HG03469 (cell line): ENCODE results near the gene CHGA.

Experiments
- ATAC-seq: cut with Tn5 transposase; IDR thresholded peaks from one replicate; pipeline ENCODE4 v1.9.1; 2021; ENCODE audit warnings: mild to moderate bottlenecking, moderate library complexity, moderate number of reproducible peaks; ENCODE audit not compliant: unreplicated experiment

CHGA gene

DNA sequence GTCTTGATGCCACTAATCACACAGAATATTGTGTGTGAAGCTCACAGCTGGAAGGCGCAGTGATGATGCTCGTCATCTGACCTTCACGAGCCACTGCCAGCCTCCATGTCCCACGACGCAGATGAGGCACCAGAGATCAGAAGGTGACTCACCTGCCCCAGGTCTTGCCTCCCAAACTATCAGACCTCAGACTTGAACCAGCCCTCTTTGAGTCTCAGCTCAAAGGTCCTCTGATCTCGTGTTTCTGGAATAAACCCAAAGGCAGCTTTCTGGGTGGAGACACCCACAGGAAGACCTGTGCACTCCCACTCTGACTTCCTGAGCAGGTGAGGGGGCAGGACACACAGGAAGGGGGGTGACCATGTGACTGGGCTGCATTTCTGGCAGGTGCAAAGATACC lies 19.6 kb upstream of the CHGA start:
- ATAC-seq = no peak

DNA sequence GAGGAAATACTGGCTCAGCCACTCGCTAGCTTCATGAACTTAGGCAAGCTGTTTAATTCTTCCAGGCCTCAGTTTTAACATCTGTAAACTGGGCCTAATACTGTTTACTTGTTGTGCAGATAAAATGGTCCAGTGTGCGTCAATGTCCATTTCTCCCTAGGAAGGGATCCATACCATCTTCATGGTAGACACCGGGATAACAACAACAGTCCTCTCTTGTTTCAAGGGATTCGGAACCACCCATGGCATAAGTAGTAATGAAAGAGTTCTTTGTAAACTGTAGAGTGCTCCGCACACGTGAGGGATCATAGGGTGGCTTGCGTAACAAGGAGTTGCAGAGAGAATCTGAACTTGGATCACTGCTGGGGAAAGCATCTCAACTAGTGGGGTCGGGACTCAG lies 17.3 kb upstream of the CHGA start:
- no peak for ATAC-seq

DNA sequence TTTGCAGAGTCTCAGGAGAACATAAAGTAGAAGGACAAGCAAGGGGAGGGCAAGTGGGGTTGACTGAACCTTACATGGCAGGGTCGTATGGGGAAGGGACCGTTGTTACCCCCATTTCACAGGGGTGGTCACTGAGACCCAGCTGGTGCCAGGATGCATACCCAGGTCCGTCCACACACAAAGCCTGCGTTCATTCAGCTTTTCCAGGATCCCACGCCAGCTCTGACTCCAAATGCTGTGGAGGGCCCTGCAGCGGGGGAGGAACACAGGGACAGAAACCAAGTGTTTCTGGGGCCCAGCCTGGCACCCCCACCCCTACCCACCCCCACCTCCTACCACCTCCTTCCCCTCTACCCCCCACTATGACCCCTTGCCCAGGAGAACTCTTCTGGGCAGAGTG lies 16.5 kb upstream of the CHGA start:
- no peak for ATAC-seq

DNA sequence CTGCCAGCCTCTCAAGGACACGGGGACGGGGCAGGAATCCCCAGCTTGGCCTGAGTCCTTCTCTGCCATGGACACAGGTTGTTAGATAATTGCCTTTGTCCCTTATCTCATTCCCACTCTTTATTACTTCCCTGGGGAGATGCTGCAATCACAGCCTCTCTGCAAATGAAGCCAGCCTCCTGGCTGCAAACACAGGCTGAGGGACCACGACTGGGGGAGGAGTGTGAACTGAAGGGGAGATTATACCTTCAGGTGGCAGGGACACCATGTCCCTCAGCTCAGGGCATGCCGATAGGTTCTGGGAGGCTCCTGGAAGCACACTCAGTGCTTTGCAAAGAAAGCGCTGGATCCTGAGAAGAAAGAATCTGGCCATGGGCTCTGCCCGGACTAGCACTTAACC lies 16.1 kb upstream of the CHGA start:
- ATAC-seq = no peak

DNA sequence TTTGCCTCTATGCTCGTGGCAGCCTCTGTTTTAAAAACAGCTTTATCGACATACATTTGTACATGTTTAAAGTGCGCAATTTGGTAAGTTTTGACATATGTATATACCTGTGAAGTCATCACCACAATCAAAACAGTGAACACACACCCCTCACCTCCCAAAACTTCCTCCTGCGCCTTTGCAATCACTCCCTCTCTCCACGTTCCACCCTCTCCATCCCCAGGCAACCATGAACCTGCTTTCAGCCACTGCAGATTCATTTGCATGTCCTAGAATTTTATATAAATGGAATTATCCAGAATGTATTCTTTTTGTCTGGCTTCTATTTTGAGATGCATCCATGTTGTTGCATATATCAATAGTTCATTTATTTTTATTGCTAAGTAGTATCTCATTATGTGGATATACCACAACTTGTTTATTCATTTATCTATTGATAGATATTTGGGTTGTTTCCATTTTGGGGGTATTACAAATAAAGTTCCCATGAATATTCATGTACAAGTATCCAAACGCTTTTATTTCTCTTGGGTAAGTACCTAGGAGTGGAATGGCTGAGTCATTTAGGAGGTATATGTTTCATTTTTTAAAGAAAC lies 15.5 kb upstream of the CHGA start:
- no peak for ATAC-seq

DNA sequence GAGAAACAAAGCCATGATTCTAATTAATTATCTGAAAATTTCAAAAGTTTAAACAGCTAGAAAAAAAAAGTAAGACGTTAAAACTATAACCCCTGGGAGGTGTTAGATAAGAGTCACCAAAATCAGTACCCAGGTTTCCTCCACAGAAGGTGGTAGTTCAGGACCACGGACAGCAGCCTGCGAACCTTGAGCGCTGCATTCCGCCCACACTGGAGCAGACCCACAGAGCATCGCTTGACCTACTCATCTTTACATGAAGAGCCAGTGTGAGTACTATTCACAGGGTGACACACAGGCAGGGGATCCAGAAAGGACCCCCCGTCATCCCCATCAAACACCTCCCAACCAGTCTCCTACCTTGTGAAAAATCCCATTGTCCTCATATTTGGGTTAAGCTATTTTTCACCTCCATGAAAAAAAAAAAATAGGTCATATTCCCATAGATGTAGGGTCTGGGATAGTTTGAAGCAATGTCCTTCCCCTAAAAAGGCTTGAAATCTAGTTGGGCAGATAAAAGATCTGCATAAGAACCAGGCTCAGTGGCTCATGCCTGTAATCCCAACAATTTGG lies 8.8 kb upstream of the CHGA start:
- no peak for ATAC-seq

DNA sequence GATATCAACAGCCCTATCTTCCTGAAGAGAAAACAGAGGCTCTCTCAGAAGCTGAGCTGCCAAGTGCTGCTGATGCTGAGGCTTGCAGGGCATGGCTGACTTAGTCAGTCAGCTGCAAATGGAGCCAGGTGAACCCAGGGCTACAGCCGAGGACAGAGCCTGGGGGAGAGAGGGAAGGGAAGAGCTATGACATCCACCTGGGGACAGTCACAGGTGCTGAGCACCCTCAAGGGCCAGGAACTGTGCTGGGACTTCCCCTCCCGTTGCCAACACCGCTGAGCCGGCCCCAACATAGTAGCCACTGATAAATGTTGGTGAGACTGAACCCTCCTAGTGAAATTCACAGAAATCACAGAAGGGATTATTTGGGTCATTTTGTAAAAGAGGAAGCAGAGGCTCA lies 6.7 kb upstream of the CHGA start:
- ATAC-seq = no peak

DNA sequence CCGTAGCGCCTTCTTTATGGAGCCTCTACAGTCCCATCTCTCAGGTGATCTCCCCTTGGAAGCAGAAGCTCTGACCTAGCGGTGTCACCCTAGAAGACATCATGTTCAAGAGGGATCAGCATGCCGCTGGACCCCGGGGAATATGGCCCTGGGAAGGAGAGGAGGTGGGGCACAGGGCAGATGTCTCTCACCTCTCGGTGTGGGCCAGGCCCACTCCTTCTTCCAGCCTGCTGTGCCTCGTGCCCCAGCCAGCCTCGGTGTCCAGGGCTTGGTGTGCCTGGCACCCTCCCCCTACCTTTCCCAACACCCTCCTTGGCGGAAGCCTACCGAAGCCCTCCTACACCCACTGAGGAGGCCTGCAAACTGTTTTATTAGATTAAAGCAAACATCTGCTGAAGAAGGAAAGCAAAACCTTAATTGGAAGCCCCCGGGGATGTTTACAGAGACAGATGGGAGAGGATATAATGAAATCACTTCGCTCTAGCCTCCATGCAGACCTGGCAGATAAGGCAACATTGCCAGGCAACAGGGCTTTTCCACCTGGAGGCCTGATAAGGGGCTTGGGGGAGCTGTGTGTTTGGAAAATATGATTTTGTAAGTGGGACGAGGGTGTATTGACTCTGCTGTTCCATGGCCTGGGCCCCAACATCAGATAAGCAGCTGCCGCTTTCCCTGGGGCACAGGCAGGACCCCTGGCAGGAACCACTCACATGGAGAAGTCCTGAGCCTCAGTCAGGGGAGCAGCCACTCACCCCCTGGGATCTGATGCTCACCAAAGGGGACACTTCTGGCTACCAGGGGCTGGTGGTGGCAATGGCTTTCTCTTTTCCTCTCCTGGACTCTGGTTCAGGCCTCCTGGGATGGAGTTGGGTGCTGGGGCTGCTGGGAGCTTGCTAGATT lies 5.7 kb upstream of the CHGA start:
- ATAC-seq = no peak

DNA sequence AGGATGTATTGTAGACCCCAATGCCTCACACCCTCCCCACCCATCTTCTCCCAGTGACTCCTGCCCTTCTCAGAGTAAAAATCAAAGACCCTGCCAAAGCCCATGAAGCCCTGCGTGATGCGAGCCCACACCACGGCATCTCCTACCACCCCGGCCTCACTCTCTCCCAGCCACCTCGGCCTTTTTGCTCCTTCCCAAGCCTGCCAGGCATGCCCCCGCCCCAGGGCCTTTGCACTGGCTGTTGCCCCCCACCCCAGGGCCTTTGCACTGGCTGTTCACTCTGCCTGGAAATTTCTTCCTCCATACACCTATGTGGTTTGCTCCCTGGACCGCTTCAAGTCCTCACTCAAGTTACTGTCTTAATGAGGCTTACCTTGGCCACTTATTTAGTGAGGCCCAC lies 5.0 kb upstream of the CHGA start:
- no peak for ATAC-seq

DNA sequence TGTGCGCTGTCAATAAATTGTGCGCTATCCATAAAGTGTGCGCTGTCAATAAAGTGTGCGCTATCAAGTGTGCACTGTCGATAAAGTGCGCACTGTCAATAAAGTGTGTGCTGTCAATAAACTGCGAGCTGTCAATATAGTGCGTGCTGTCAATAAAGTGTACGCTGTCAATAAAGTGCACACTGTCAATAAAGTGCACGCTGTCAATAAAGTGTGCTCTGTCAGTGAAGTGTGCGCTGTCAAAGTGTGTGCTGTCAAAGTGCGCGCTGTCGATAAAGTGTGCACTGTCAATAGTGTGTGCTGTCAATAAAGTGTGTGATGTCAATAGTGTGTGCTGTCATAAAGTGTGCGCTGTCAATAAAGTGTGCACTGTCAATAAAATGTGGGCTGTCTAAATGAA lies 2.9 kb upstream of the CHGA start:
- ATAC-seq = no peak

DNA sequence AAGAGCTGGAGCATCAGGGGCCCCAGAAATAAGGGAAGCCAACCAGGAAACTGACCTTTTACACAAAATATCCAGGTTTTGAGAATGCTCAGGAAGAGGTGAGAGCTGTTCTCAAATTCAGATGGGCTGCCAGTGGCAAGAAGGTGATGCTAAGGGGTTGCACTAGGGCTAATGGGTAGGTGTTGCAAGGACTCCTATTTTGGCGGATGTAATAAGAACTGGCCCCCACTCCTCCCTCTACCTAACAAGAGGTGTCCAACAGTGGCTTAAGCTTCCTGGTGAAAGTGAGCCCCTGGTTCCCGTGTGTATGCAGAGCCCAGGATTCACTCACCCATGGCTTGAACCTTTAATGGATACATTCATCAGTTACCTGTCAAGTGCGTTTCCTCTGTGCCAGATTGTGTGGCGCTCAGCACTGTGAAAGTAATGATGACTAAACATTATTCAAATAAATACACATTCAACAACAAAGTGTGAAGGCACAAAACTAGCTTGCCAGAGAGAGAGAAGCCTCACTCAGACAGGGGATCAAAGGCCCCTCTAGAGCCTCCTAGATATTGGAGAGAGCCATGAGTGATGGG lies 705 bp upstream of the CHGA start:
- no peak for ATAC-seq

DNA sequence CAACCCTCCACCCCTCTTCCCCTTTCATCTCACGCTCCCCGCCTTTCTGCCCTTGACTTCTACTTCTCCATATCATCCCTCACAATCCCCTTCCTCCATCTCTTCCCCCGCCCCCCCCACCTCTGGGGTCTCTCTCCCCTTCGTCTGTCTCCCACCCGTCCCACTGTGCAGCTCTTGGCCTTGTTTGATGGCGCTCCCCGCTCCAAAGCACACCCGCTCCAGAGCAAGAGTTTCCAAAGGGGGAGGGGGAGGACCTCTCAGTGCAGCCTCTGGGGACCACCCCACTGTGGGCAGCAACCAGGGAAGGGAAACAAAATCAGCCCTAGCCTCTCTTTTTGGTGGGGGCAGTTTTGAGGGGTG lies 774 bp downstream of the CHGA start:
- ATAC-seq = no peak

DNA sequence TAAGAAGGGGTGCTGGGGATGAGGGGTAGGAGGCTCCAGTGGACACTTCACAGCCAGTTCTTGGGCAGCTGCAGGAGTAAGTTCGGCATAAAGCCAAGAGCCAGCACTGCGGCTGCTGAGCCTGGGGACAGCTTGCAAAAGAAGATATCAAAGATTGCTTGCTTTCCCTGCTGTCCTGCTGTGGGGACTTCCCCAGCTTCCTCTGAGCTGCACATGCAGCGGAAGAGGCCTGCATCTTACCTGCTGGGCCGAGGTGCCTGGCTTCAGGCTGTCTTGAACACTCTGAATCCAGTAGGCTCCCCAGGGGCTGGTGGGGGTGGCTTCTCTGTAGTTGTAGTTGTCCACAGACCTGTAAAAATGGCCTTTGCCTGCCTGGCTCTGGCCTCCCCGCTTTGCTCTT lies 1.3 kb downstream of the CHGA start:
- no peak for ATAC-seq

DNA sequence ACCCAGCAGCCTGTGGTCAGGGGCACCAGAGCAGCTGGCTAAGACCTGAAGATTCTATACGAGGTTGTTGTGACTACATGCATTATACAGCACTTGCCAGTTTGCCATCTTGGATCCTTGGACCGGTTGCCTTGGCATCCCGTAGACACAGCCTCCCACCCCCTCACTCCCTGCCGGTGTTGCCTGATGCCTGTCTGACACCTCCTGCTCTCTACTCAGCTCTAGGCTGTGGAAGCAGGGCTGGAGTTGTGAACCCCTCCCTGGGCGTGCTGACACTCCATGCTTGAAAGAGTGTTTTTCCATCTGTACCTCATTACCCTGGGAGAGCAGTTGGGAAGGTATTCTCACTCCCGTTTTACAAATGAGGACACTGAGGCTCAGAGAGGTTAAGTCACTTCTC lies 2.5 kb downstream of the CHGA start:
- ATAC-seq = no peak

DNA sequence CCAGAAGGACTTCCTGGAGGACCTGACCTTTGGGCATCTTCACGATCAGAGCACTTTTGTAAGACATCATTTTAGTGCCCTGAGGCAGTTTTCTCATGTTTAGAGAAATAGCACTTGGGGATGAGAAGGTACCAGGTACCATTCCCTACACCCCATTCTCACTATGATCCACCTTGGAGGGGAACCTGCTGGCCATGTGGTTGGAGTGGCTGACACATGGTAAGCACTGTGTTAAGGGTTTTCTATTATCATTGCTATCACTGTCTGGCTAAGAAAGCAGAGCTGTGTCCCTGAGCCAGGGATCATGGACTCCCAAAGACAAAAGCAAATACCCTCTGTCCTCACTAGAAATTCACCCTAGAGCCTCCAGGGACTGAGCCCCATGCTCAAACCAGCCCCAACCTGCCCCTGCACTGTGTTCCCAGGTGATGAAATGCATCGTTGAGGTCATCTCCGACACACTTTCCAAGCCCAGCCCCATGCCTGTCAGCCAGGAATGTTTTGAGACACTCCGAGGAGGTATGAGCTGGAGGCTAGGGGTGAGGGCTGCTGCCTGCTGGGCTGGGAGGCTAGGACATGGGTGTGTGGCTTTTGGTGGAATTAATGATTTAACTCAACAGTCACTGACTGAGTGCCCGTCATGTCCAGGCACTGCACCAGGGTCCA lies 3.4 kb downstream of the CHGA start:
- ATAC-seq = no peak

DNA sequence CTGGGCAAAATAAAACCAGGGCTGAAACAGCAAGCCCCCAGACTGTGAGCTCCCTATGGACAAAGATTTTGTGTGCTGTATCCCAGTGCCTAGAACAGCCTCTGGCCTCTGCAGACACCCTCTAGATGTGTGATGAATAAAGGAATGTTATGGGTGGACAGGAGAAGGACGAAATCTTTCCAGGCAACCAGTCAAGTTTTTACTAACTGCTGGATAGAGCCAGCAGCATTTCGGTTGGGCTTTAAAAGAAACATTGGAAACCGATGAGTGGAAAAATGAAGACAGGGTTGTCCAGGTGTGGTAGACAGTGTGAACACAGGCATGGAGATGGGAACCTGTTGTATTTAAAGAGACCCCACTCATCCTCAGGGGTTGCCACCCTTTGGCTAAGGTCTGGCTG lies 4.0 kb downstream of the CHGA start:
- no peak for ATAC-seq

DNA sequence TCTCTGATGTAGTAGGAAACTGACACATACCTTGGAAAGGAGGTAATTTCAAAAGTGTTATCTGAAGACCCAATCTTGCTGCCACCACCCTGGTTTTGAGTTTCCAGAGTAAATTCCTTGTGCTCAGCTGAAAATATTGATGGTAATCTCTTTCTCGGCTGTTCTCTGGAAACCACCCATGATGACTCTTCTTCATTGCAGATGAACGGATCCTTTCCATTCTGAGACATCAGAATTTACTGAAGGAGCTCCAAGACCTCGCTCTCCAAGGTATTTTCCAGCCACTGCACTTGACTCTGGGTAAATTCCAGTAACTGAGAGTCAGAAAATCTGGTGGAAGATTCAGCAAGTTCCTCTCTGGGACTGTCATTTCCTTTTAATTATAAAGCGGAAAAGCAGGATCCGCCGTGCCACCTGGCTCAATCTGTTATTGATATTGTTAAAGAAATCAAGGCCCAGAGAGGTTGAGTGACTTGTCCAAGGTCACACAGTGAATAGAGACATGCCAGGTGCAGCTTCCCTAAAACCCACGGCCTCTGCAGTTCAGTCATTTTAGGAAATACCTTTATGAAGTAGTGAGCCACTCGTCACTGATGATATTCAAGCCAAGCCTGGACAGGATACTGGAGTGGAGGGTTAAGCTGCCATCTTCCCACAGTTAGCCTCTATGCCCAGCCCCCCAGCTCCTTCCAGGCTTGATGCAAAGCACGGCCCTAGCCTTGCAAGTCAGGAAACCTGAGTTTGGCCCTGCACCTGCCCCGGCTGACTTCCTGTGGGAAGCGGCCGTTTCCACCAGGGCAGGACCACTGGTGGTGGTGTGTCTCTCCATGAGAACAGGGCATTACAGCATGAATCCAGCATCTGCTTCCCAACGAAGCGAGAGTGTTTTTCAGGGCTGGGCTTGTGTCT lies 4.7 kb downstream of the CHGA start:
- ATAC-seq = no peak

DNA sequence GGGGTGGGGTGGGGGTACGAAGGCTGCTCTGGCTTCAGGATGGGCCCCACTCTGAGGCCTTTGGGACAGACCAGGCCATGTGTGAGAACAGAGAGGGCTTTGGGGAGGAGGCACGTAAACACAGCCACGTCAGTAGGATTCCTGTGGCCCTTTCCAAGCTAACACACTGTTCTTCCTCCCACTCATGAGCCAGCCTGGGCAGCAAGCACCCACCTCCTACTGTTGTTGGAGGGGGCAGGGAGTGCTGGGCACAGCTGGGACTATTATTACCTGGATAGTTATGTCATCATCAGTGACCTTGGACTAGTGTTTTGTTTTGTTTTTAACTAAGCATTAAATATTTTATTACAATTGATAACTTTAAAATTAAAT lies 5.3 kb downstream of the CHGA start:
- ATAC-seq = no peak

DNA sequence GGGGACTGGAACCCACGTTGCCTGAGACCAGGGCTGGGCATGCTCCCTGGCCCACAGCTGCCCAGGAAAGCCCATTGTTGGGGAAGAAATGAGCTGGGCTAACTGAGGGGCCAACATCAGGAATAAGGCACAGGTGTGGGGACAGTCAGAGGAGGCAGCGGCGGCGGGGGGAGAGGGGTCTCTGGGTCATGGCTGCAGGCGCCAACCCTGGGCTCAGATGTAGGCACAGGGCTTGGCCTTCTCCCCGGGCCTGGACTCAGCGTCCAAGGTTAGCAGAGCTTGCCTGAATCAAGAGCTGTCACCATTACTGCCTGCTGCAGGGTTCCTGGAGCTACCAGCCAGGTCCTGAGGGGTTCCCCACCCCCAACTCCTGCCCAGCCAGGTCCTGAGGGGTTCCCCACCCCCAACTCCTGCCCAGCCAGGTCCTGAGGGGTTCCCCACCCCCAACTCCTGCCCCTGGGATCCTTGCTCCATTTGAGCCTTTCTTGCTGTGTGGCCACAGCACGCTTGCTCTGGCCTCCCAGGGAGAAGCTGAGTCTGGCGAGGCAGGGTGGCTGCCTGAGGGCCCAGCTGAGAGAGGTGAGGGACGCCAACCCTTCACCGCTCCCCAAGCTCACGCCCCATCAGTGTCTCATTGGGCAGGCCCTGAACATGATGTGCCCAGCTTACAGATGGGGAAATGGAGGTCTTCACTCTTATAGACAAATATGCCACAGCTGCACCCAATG lies 6.2 kb downstream of the CHGA start:
- ATAC-seq = no peak
